NOMO-1 treated with dmso at 0.1 percent for 144 hours (cell line): ENCODE data around the gene PARP14.
"Not testable (repeated sequence)": the region's sequence is repeated elsewhere in the genome, so short reads cannot be mapped to it uniquely, and the experiment has no call there.

Experiments used
- DNase-seq: peaks from one replicate; lab custom pipeline; 2025; ENCODE audit not compliant: unreplicated experiment; lab: John Stamatoyannopoulos, UW

Gene PARP14

DNA sequence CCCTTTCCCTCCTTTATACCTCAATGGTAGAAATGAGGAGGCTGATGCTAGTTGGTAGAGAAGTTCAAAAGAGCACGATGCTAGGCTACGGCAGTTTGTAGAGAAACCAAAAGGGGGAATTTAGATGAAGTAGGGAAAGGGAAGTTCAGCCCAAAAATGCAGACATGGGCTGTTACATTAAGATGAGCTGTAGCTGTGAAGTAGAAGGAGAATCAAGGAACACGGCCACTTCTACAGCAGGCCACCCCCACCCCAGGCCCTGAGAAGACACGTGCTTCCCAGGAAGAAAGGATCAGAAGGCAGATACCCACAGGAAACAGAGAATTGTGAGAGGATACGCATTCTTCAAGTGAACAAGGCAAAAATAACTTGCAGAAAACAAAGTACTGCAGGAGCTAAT lies 2.1 kb upstream of the PARP14 start:
- DNase-seq, result peak; percentile 17

DNA sequence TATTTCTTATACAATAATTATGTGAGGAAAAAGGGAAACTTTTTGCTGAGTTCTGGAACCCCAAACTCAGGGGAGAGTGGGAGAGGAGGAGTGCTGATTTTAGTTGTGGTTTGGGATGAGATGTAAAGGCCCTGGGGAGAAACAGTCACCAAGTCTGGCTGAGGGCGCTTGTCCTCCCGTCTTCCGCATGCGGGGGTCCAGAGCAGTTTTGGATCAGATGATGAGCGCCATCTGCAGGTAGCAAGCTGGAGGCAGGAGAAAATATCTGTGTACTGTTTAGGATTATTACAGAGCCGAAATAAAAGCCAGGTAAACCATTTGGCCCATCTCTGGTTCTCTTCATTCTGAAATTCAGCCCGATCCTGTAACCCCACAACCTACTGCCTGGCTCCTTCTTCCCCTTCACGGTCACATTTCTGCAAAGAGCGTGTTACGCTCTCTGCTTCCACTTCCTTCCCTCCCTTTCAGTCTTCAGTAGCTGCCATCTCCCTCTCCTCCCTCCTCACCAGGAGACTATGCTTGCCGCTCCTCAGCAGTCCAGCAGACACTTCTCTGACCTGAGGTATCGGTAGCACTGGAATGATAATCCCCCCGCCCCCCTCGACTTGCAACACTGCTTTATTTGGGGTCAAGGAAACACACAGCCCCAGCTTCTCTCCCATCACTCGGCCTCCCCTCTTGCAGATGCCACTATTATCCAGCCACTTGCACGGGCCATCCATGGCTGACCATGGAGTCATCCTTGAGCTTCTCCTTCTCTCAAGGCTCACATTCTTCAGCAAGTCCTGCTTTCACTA lies 1.4 kb upstream of the PARP14 start:
- peak; percentile 72 for DNase-seq

DNA sequence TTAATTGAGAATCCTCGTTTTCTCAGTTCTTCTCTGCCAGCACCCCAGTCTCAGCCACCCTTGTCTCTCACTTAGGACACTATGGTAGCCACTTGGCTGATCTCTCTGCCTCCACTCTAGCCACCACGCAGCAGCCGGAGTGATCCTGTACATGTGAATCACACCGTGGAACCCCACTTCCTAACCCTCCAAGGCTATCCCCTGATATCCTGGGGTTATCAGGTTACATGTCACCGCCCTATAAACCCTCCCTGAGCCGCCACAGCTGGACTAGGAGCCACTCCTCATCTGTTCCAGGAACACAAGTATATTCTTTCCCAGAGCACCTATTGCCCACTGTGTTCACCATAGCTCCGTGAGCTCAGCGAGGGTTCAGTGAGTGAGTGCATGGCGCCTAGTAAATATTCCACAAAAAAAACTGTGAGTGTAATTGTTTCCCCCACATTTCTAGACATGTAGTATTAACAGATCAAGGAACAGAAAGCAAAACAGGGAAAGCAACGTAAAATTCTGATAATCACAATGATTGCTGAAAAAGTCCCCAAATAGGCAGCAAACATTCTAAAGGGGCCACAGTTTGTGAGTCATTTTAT lies 661 bp upstream of the PARP14 start:
- no peak for DNase-seq

DNA sequence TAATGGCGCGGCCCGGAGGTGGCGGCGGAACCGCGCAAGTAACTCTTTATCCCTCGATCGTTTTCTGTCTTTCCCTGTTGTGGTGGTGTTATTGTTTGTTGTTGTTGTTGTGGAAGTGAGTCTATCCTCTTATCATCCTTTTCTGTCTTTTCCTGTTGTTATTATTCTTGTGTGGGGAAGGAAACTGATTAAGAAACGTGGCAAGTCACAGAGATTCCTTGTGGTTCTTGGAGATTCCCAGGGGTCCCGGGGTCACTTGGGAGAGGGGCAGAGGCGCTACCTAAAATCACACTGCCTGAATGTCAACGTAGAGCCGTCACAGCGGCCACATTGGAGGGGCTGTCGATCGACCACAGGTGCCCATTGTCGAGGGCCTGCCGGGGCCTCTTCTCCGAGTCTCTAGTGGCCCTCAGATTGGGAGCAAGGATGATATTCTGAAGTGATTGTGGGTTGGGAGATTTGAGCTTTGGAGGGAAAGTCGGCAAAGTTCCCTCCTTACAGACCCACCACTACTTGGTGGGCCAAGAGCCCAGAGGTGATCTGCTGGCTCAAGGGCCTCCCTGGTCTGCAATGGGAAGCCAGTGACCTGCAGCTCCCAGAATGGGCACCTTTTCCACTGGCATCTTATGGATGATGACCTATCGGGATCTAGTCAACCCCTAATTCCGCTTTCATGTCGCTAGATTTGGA lies 790 bp downstream of the PARP14 start:
- no peak for DNase-seq

DNA sequence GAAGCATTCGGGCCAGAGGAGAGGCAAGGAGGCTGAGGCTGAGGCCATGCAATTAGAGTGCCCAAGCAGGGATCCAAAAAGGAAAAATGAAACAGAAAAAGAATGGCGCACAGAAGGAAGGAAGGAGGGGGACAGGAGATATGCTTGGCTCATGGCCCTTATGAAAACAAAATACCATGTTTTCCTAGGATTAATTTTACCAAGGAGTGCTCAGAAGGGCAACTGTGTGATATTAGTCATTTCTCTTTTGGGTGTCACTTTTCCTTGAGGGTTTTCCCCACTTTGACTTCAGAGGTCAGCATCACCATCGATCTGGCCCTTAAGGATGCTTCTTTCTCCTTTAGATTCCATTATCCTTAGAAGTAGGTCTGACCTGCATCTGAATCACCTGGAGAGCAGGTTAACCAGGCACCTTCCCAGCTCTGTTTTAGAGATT lies 1.4 kb downstream of the PARP14 start:
- no peak for DNase-seq

DNA sequence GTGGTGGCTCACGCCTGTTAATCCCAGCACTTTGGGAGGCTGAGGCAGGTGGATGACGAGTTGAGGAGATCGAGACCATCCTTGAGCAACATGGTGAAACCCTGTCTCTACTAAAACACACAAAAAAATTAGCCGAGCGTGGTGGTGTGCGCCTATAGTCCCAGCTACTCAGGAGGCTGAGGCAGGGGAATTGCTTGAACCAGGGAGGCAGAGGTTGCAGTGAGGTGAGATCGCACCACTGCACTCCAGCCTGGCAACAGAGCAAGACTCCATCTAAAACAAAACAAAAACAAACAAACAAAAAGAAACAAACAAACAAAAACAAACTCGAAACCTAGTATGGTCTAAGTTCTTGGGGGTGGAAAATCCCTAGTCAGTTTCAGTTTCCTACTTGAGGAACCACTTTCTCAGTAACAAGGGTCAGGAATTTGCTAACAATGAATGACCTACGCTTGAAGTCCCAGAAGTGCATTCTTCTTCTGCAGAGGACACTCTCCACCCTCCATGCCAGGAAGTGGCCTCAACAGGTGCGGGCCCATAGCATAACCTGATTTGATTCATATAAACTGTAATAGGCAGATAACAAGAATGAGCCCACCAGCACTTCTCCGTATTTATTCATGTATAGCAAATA lies 2.3 kb downstream of the PARP14 start:
- not testable (repeated sequence) for DNase-seq

DNA sequence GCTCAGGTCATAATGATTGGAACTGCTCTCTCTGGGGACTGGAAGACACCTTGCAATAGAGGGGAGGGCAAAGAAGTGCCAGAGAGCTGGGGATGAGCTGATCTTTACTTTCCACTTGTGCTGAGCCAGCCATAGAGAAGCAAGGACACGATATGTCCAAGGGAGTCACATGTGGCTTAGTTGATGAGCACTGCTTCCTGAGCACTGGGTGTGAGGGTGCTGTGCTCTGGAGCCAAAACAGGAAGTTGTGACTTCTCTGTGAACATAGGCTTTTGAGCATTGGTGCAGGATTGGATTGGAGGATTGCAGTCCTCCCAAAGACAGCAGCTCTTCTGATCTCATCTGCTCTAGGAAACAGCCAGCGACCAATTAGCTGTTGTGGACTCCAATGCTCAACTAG lies 6.7 kb downstream of the PARP14 start:
- no peak for DNase-seq

DNA sequence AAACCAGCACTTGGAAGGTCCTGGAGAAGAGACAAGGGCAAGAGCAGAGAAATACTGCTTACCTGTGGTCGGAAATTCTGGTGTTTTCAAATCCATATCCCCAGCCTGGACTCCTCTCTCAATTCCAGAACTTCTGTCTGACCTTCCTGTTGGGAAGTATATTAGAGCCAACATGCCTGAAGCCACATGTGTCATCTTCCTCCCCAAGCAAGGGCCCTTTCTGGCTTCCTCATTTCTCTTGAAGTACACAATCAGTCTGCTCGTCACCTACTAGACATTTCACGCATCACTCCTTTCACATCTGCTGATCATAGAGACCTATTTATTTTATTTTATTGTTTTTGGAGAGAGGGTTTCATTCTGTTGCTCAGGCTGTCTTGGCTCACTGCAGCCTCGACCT lies 8.4 kb downstream of the PARP14 start:
- no peak for DNase-seq

DNA sequence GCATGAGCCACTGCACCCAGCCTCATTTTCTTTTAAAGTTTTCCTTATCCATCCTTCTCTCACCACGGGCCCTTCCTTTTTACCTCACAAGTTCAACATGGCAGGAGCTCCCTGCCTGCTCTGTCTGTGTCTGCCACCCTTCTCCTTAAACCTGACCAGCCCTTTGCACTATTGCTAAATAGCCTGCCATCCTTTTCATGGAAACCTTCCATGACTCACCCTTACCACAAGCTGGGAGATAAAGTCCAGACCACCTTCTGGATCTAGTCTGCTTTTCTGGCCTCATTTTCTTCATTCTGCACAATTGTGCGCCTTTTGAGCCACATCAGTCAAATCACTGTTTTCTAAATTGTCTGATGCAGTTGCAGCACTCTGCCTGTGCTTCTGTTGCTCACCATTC lies 8.9 kb downstream of the PARP14 start:
- no peak for DNase-seq

DNA sequence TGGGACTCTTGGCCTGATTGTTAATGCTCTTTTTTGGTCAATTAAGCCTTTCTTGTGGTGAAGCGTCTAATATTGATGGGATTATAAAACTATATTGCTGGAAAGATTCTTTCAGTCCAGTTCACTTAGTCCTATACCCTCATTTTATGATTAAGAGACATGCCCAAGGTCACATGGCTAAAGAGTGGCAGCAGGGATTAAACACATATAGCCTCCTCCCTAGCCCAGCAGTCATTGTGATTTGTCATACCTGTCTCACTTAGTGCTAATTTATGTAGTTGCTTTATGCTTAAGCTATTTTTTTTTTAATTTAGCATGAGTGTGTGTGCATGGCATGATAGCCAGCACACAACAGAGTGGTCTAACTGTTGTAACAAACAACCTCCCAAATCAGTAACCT lies 9.5 kb downstream of the PARP14 start:
- DNase-seq, result no peak

DNA sequence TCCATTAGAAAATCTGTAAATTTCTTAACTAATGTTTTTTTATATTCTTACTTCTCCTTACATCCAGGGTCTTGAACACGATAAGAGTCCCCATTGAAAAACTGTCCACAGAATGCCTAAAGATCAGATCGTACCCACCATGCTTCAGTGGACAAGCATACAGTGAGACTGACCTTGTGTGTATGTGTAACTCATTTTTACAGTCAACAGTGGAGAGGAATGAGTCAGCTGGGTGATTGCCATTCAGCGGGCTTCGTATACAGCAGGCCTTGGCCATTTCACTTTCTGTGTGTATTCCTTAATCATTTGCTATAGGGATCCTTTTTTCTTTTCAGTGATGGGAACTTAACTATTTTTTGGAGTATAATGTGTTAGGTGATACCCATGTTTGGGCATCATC lies 10.6 kb downstream of the PARP14 start:
- no peak for DNase-seq

DNA sequence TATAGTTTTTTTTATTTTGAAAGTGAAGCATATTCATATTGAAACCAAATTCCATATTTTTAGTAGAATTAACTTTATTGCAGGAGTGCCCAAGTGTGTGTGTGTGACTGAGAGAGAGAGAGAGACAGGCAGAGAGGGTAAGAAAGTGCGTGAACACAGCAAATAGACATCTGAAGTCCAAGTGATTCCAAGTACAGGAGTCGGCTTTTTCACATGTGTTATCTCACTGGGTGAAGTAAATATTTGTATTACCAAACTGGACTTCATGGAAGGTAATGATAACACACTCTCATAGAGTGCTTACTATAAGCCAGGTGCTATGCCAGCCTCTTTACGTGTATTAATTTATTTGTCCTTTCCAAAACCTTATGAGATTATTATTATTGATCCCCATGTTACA lies 12.0 kb downstream of the PARP14 start:
- DNase-seq, result no peak

DNA sequence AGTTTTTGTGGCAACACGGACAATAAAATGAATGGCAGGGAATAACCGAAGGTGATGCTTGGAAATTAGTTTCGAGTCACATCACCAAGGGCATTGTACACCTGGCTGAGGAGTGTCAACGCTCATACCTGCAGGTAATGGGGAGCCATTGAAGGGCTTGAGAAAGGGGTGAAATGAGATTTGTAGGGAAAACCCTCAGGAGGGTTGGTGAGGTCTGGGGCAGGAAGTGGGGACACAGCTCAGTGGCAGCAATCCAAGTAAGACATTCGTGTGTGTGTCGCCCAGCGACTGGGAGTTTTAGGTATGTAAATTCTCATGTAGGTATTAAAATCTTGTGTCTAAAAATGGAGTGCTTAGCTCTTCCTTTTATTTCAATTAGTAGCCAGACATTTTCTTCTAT lies 14.3 kb downstream of the PARP14 start:
- DNase-seq, result no peak

DNA sequence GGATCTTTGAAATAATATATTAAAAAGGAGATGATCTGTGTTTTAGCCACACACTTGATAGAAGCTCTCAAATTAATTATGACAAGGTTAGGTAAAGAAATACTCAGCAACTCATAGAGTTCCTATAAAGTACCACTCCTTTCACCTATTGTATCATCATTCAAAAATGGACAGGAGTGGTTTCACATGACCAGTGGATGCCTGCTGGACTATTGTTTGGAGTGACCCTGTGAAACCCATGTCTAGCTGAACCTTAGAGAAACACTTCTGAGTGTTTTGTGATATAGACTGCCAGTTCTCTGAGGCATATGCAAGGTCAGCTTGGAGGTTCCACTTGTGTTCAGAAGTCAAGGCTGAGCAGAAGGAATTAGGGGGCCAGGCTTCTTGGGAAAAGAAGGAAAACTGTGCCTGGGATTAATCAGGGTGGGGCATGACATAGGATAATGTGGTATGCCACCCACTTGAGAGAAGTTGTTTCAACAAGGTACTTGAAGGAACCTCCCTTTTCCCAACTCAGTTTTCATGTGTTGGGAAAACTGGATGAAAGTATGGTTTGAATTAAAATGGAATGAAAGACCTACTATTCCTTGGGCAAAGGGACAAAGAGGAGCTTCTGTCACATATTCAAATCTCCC lies 15.4 kb downstream of the PARP14 start:
- DNase-seq, result no peak

DNA sequence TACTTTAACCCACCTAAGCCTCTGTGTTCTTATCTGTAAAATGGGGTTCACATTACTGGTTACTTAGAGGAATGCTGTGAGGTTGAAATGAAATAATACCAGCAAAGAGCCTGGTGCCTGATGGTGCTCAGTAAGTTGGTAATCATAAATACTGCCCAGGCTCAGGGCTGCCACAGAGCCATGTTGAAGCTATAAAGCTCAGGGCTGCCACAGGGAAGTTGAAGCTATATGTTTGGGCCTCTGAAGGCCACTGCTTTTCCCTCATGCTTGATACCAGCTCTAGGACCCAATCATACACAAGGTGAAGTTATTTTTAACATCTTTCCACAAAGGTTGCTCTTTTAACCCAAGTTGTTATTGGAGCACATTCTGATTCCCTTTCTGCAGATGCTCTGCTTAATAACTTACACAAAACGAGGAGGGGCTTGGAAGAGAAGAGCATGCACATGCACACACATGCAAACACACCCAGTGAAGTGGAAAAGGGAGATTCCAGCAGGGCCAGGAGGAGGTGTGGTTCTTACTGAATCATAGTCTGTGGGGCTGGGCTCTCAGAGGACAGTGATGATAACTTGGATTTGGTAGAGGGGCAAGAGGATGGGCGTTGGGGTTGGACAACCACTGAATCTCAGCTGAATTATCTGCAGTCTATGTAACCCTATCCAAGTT lies 17.4 kb downstream of the PARP14 start:
- DNase-seq, result no peak

DNA sequence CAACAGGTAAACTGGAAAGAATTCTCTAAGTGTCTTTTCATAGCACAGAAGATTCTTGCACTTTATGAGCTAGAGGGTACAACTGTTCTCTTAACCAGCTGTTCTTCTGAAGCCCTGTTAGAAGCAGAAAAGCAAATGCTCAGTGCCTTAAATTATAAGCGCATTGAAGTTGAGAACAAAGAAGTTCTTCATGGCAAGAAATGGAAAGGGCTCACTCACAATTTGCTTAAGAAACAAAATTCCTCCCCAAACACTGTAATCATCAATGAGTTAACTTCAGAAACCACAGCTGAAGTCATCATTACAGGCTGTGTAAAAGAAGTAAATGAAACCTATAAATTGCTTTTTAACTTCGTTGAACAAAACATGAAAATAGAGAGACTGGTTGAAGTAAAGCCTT lies 19.6 kb downstream of the PARP14 start:
- no peak for DNase-seq

DNA sequence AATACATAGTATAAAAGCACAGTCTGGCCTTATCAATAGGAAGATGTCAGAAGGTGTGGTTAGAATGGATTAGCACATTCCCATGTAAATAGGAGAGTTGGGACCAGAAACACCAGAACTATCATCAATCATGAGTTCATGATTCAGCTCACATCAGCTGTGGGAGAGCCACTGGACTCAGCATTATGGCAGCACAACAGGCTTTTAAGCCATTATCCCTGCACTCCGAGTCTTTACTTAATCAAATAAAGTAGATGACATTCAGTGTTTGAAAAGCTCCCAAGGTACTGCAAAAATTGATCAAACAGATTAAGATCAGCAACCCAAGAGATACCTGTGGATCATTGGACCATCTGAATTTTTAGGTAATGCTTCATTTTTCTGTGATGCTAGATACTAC lies 24.7 kb downstream of the PARP14 start:
- DNase-seq, result no peak

DNA sequence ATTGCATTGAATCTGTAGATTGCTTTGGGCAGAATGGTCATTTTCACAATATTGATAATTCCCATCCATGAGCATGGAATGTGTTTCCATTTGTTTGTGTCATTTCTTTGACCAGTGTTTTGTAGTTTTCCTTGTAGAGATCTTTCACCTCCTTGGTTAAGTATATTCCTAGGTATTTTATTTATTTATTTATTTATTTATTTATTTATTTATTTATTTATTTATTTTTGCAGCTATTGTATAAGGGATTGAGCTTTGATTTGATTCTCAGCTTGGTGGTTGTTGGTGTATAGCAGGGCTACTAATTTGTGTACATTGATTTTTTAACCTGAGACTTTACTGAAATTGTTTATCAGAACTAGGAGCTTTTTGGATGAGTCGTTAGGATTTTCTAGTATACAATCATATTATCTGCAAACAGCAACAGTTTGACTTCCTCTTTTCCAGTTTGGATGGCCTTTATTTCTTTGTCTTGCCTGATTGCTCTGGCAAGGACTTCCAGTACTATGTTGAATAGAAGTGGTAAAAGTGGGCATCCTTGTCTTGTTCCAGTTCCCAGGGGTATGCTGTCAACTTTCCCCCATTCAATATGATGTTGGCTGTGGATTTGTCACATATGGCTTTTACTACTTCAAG lies 30.1 kb downstream of the PARP14 start:
- DNase-seq, result not testable (repeated sequence)

DNA sequence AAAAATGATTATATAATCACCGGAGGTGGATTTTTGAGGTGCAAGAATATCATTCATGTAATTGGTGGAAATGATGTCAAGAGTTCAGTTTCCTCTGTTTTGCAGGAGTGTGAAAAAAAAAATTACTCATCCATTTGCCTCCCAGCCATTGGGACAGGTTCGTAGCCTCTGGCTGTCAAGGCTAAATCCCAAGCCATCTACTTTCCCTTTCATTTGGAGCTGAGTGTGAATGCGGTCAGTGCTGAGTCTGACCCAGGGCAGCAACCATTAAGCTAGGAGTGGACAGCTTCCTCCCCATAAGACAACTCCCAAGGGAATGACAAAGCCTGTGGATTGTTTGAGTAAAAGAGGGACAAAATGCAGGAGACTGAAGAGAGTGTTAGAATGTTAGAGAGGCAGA lies 33.6 kb downstream of the PARP14 start:
- no peak for DNase-seq

DNA sequence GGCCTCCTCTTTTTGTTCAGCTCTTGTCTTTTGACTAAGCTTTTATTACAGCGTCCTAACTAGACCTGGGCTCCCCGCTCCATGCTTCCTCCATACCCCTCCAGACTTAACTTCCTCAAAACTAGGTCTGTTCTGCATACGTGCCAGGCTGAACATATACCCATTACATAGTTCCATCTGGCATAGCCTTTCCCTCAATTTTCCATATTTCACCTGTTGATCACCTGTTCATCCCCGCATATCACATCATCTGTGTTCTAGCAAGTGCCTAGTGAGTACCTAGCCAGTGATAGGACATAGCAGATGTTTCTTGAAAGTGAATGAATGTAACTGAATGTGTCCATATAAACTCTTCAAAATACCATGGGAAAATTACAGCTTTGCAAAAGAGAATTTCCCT lies 36.0 kb downstream of the PARP14 start:
- DNase-seq, result no peak
